Measurements from ENCODE around the gene PCCA.

Gene PCCA

DNA sequence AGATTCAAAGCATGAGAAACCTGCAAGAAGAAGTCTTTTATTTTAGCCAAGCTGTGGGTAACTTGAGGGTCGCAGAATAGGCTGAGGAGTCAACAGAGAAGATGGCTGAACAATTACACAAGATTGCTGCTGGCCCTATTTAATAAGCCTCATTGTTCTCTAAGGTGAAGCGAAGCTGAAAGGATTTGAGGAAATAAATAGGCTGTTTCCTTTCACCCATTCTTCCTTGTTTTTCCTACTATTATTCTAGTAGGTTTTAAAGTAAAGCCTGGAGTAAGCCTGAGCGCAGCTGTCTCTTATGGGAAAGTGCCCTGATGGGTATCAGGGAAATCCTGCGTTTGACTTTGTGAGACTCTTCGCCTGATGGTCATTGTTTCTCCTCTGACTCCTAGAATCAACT lies 25.0 kb upstream of the PCCA start:
- Histone ChIP-seq H2BK120ac (ENCODE audit: low read depth, low read length) (no peak overlapping the region), H3K23ac (ENCODE audit: low read length in 2 of 2) (no peak overlapping the region), H2BK5ac (ENCODE audit: low read depth, low read length, poor library complexity, severe bottlenecking) (no peak overlapping the region), H2AK5ac (ENCODE audit: low read length, severe bottlenecking) (no peak overlapping the region), H4K91ac (ENCODE audit: low read length) (no peak overlapping the region), H2BK15ac (ENCODE audit: low read depth, poor library complexity, severe bottlenecking) (no peak overlapping the region), H2BK12ac (ENCODE audit: low read length in 2 of 2) (no peak overlapping the region), H3K18ac (ENCODE audit: low read depth in 1 of 2, low read length in 2 of 2) (no peak overlapping the region), H3K4me1 (ENCODE audit: control insufficient read depth, insufficient read depth, low read depth, low read length) (peaks cover 2% of the 10 kb centered on the region), H3K9me3 (ENCODE audit: control insufficient read depth, low read length) (peaks cover 7% of the 10 kb centered on the region), H2AFZ (ENCODE audit: low read depth, low read length) (no peak overlapping the region), H3K4me3 (ENCODE audit: insufficient read depth in 1 of 2, low read depth in 1 of 2, low read length in 2 of 2) (no peak overlapping the region), H3K4ac (ENCODE audit: low read depth in 1 of 2, low read length in 2 of 2) (no peak overlapping the region), H3K4me2 (ENCODE audit: low read length, poor library complexity, severe bottlenecking) (no peak overlapping the region), H3K14ac (ENCODE audit: low read length in 2 of 2) (no peak overlapping the region), H3K27ac (ENCODE audit: low read length, poor library complexity, severe bottlenecking) (no peak overlapping the region), H3K79me1 (replicated peaks; ENCODE audit: low read length, poor library complexity, severe bottlenecking) (no peaks in the 10 kb centered on the region), H3K27me3 (ENCODE audit: control insufficient read depth in 1 of 2, insufficient read depth in 1 of 2, low read length in 2 of 2) (no peaks in the 10 kb centered on the region), H3K36me3 (ENCODE audit: control insufficient read depth in 1 of 2, insufficient read depth in 2 of 2, low read depth in 1 of 2, low read length in 2 of 2) (no peaks in the 10 kb centered on the region), H3K9ac (ENCODE audit: low read length) (no peak overlapping the region), H4K8ac (ENCODE audit: low read length) (no peak overlapping the region)
- WGBS = 89% methylated on average over 4 of the region's 5 CpGs
- DNase-seq = no peak

DNA sequence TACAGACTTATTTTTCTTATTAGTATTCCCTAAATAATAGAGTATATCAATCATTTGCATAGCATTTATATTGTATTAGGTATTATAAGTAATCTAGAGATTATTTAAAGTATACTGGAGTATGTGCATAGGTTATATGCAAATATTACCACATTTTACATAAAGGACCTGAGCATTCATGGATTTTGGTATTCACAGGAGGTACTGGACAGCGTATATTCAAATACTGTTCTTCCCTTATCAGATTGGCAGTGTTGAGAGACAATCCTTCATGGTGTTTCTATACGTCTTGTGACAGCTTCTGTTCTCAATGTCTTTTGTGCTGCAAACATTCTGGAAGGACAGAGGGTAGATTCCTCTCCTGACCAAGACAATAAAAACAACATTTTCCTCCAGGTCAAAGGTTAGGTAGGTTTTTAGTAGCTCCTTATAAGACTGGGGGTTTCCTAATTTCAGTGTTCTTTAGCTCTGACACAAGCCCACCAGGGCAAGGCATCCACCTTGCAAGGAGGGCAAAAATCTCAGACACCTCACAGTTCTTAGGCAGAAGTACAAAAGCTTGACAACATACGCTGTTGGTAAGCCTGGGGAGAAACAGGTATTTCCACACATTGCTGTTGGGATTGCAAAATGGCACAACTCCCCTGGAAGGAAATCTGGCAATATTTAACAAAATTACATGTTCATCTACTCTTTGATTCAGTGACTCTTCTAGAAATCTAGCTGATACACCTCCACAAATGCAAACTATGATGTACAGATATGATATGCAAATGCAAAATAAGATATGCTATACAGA lies 20.6 kb upstream of the PCCA start:
- no peak overlapping the region for H2BK120ac ChIP-seq (ENCODE audit: low read depth, low read length)
- H3K4me2 ChIP-seq (ENCODE audit: low read length, poor library complexity, severe bottlenecking) = no peak overlapping the region
- no peak overlapping the region for H2BK12ac ChIP-seq (ENCODE audit: low read length in 2 of 2)
- H2AK5ac ChIP-seq (ENCODE audit: low read length, severe bottlenecking) = no peak overlapping the region
- H3K9me3 ChIP-seq (ENCODE audit: control insufficient read depth, low read length) = no peaks in the 10 kb centered on the region
- no peak overlapping the region for H2AFZ ChIP-seq (ENCODE audit: low read depth, low read length)
- peaks cover 1% of the 10 kb centered on the region for H3K4me1 ChIP-seq (ENCODE audit: control insufficient read depth, insufficient read depth, low read depth, low read length)
- no peak overlapping the region for H4K8ac ChIP-seq (ENCODE audit: low read length)
- H2BK5ac ChIP-seq (ENCODE audit: low read depth, low read length, poor library complexity, severe bottlenecking) = no peak overlapping the region
- 92% methylated on average over 3 of the region's 3 CpGs for WGBS
- no peaks in the 10 kb centered on the region for H3K36me3 ChIP-seq (ENCODE audit: control insufficient read depth in 1 of 2, insufficient read depth in 2 of 2, low read depth in 1 of 2, low read length in 2 of 2)
- no peak overlapping the region for H3K4ac ChIP-seq (ENCODE audit: low read depth in 1 of 2, low read length in 2 of 2)
- no peak overlapping the region for H3K9ac ChIP-seq (ENCODE audit: low read length)
- no peak overlapping the region for H2BK15ac ChIP-seq (ENCODE audit: low read depth, poor library complexity, severe bottlenecking)
- H3K23ac ChIP-seq (ENCODE audit: low read length in 2 of 2) = no peak overlapping the region
- H3K14ac ChIP-seq (ENCODE audit: low read length in 2 of 2) = no peak overlapping the region
- DNase-seq = no peak
- H3K79me1 ChIP-seq (replicated peaks; ENCODE audit: low read length, poor library complexity, severe bottlenecking) = no peaks in the 10 kb centered on the region
- H3K4me3 ChIP-seq (ENCODE audit: insufficient read depth in 1 of 2, low read depth in 1 of 2, low read length in 2 of 2) = no peak overlapping the region
- H3K27ac ChIP-seq (ENCODE audit: low read length, poor library complexity, severe bottlenecking) = no peak overlapping the region
- no peaks in the 10 kb centered on the region for H3K27me3 ChIP-seq (ENCODE audit: control insufficient read depth in 1 of 2, insufficient read depth in 1 of 2, low read length in 2 of 2)
- no peak overlapping the region for H4K91ac ChIP-seq (ENCODE audit: low read length)
- no peak overlapping the region for H3K18ac ChIP-seq (ENCODE audit: low read depth in 1 of 2, low read length in 2 of 2)

GRCh38 chr13:100069278-100069677 lies 19.6 kb upstream of the PCCA start:
- H4K8ac ChIP-seq (ENCODE audit: low read length) = no peak overlapping the region

DNA sequence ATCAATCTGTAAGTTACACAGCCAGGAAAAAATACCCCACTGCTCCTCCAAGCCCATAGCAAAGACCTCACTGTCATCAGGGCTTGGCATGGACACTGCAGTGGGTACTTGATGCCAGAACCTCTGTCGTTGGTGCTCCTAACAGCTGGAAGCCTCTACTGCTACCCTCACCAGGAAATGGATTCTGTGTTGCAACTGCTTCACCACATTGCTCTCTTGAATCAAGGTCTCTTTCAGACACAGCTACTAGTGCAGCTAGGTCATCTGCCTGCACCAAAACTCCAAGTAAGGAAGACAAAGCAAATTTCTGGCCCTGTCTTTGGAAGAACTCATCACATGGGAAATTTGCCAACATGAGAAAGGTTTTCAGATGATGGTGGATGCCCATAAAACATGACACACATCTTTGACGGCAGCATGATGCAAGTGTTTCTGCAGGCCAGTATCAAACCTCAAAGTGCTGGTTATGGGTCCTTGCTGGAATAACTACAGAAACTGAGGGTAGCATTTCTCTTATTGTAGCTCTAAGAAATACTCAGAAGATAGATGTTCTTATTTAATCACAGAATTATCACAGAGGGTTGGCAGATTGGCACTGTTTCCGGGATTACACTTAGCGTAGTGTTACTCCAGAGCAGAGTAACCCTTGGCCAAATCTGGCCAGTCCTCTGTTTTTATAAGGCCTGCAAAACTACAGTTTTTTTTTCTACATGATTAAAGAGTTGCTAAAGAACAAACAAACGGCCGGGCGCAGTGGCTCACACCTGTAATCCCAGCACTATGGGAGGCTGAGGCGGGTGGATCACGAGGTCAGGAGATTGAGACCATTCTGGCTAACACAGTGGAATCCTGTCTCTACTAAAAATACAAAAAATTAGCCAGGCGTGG lies 12.9 kb upstream of the PCCA start:
- Histone ChIP-seq H2BK120ac (ENCODE audit: low read depth, low read length) (no peak overlapping the region), H3K18ac (ENCODE audit: low read depth in 1 of 2, low read length in 2 of 2) (no peak overlapping the region), H2BK5ac (ENCODE audit: low read depth, low read length, poor library complexity, severe bottlenecking) (no peak overlapping the region), H2BK15ac (ENCODE audit: low read depth, poor library complexity, severe bottlenecking) (no peak overlapping the region), H3K36me3 (ENCODE audit: control insufficient read depth in 1 of 2, insufficient read depth in 2 of 2, low read depth in 1 of 2, low read length in 2 of 2) (no peaks in the 10 kb centered on the region), H4K8ac (ENCODE audit: low read length) (no peak overlapping the region), H3K27ac (ENCODE audit: low read length, poor library complexity, severe bottlenecking) (no peak overlapping the region), H2AFZ (ENCODE audit: low read depth, low read length) (no peak overlapping the region), H2AK5ac (ENCODE audit: low read length, severe bottlenecking) (no peak overlapping the region), H4K91ac (ENCODE audit: low read length) (no peak overlapping the region), H2BK12ac (ENCODE audit: low read length in 2 of 2) (no peak overlapping the region), H3K4me2 (ENCODE audit: low read length, poor library complexity, severe bottlenecking) (no peak overlapping the region), H3K9ac (ENCODE audit: low read length) (no peak overlapping the region), H3K9me3 (ENCODE audit: control insufficient read depth, low read length) (no peaks in the 10 kb centered on the region), H3K4ac (ENCODE audit: low read depth in 1 of 2, low read length in 2 of 2) (no peak overlapping the region), H3K27me3 (ENCODE audit: control insufficient read depth in 1 of 2, insufficient read depth in 1 of 2, low read length in 2 of 2) (no peaks in the 10 kb centered on the region), H3K79me1 (replicated peaks; ENCODE audit: low read length, poor library complexity, severe bottlenecking) (no peaks in the 10 kb centered on the region), H3K14ac (ENCODE audit: low read length in 2 of 2) (no peak overlapping the region), H3K4me3 (ENCODE audit: insufficient read depth in 1 of 2, low read depth in 1 of 2, low read length in 2 of 2) (no peak overlapping the region), H3K23ac (ENCODE audit: low read length in 2 of 2) (no peak overlapping the region), H3K4me1 (ENCODE audit: control insufficient read depth, insufficient read depth, low read depth, low read length) (no peaks in the 10 kb centered on the region)
- WGBS = 90% methylated on average over 10 of the region's 10 CpGs
- DNase-seq = no peak

More at GRCh38 chr13:100069278-100069677, 19.6 kb upstream of the PCCA start:
- Histone ChIP-seq H3K79me1 (replicated peaks; ENCODE audit: low read length, poor library complexity, severe bottlenecking) (no peaks in the 10 kb centered on the region), H3K4me3 (ENCODE audit: insufficient read depth in 1 of 2, low read depth in 1 of 2, low read length in 2 of 2) (no peak overlapping the region), H3K4me2 (ENCODE audit: low read length, poor library complexity, severe bottlenecking) (no peak overlapping the region), H3K4me1 (ENCODE audit: control insufficient read depth, insufficient read depth, low read depth, low read length) (no peaks in the 10 kb centered on the region), H2AFZ (ENCODE audit: low read depth, low read length) (no peak overlapping the region), H2BK15ac (ENCODE audit: low read depth, poor library complexity, severe bottlenecking) (no peak overlapping the region), H3K9me3 (ENCODE audit: control insufficient read depth, low read length) (no peaks in the 10 kb centered on the region), H2AK5ac (ENCODE audit: low read length, severe bottlenecking) (no peak overlapping the region), H3K36me3 (ENCODE audit: control insufficient read depth in 1 of 2, insufficient read depth in 2 of 2, low read depth in 1 of 2, low read length in 2 of 2) (no peaks in the 10 kb centered on the region), H3K4ac (ENCODE audit: low read depth in 1 of 2, low read length in 2 of 2) (no peak overlapping the region), H3K23ac (ENCODE audit: low read length in 2 of 2) (no peak overlapping the region), H2BK12ac (ENCODE audit: low read length in 2 of 2) (no peak overlapping the region), H3K27ac (ENCODE audit: low read length, poor library complexity, severe bottlenecking) (no peak overlapping the region), H3K27me3 (ENCODE audit: control insufficient read depth in 1 of 2, insufficient read depth in 1 of 2, low read length in 2 of 2) (no peaks in the 10 kb centered on the region), H2BK120ac (ENCODE audit: low read depth, low read length) (no peak overlapping the region), H3K14ac (ENCODE audit: low read length in 2 of 2) (no peak overlapping the region), H2BK5ac (ENCODE audit: low read depth, low read length, poor library complexity, severe bottlenecking) (no peak overlapping the region), H4K91ac (ENCODE audit: low read length) (no peak overlapping the region), H3K18ac (ENCODE audit: low read depth in 1 of 2, low read length in 2 of 2) (no peak overlapping the region), H3K9ac (ENCODE audit: low read length) (no peak overlapping the region)
- no peak for DNase-seq
- WGBS = 100% methylated on average over 1 of the region's 1 CpG

Measured in mesenchymal stem cell (in vitro differentiated cells and primary cell).